Activated CD8-positive, alpha-beta memory T cell treated with anti-CD3 and anti-CD28 coated beads, Interleukin-2, amount 50 U/mL, for 1 hour (primary cell): Measurements from ENCODE around the gene GRID1.
"Not testable (repeated sequence)": the region's sequence is repeated elsewhere in the genome, so short reads cannot be mapped to it uniquely, and the experiment has no call there.

Experiments
- DNase-seq: peaks from one replicate; pipeline ENCODE4 v3.0.0-alpha.2; 2020; ENCODE audit errors: extremely low read depth

GRID1 gene

DNA sequence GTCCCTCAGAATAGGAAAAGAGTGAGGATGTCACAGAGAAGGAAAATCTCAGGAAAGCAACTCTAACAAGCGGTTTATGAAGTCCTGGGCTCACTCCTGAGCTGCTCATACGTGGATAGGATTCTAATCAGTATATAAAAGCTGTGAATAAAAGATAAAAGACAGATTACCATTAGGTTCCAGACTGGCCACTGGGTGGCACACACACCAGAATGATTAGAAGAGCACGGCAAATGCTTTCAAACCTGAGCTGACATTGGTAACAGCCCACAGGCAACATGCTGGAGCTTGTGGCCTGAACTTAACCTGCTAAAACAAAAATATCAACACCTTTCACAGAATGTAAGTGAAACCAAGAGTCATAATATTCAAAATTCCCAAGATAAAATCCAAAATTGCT is 370.8 kb downstream of the GRID1 start:
- DNase-seq = no peak

DNA sequence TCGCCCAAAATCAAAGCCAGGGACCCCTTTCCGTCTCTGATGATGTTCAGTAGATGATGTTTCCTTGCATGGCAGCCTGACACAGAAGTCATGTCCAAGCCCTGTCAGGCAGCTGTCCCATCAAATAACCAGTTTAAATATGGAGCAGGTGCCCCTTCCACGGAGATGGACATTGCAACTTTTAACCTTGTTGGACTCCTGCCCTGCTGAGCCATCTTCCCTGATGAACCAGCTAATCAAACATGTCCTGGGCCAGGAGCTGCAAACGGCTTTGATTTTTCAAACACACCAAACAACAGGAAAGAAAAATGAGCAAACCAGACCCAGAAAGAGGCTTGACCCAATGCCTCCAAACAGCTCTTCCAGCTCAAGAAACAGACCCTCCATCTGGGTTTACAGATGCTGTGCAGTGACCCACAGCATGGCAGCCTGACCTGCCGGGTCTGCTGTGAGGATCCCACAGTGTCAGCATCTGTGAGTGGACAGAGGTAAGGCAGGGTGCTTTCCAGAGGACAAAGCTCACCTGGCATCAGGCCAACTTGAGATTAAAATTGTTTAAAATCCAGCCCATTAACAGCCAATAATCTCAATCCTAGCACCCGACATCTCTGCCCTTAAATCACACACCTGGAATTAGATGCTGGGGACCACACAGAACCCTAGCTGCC is 372.6 kb downstream of the GRID1 start:
- DNase-seq = no peak

DNA sequence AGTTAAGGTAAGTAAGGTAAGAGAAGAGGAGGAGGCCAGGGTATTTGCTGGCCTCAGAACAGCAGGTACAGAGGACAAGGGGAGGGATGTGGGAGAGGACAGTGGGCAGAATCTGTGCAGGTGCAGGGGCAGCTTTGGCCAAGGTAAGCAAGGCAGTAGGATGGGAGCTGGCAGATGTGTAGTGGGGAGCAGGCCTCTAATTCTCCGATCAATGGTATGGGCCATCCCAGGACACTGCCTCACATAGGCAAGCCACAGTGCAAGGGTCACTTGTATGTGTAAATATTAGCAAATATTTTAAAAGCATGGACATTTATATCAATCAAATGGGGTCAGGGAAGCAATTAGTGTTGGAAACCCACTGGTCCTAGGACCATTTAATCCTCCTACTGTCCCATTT is 373.5 kb downstream of the GRID1 start:
- no peak for DNase-seq

DNA sequence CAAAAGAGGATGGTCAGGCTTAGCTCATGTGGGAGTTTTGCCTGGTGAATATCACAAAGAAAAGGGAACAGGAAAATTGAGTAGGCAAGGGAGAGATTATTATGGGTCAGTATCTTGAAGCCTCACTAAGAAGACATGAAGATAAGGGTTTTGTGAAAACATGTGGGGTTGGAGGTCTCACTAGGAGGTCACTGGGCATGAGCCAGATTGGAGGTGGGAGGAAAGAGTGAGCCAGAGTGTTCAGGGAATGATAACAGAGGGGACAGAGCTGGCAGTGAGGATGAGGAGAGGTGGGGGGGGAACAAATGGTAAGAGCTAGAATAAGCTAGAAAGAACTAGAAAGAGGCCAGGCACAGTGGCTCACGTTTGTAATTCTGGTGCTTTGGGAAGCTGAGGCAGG is 374.3 kb downstream of the GRID1 start:
- DNase-seq = no peak

DNA sequence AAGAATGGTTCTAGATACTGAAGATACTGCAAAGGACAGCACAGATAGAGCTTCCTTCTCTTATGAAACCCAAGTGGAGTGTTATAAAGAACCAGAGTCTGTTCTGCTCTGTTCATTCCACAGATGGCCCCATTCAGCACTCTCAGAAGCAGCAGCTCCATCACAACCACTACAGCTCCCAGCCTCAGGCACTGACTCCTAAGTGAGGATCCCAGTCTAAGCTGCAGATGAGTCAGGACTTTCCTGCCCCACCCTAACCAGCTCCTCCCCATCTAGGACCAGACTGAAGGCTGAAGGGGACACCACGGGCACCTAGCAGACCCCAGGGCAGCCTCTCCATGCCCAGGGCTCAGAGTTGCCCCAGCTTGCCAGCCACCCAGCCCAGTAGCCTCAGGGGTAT is 379.8 kb downstream of the GRID1 start:
- DNase-seq = no peak

DNA sequence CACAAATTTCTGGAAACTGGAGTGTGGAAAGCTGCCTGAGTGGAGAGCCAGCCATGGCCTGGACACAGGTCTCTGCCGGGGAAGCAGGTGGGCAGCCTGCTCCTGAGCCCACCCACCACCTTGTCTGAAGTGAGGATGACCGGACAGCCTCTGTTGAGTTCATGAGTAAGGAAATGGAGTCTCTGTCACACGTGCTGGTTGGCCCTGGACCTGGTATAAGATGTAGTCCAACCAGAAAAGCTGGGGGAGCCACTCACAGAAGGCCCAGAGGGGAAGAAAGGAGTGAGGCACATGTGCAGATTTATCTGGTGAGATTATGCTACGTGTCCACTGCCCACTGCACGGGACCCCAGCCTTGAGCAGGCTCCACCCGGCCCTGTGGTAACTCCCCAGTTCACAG is 383.5 kb downstream of the GRID1 start:
- DNase-seq = no peak

DNA sequence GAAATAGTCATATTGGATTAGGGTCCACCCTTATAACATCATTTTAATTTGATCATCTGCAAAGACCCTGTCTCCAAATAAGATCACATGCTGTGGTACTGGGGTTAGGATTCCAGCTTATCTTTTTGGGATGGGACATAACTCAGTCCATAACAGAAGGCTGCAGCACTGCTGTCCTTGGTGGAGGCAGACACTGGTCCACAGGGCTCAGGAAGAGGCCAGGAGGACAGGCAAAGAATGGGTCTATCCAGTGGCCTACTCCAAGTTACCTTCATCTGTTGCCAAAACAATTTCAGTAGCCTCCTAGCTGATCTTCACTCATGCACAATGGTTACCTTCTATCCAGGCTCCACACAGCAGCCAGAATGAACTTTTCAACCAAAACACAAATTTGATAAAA is 387.0 kb downstream of the GRID1 start:
- DNase-seq = no peak

DNA sequence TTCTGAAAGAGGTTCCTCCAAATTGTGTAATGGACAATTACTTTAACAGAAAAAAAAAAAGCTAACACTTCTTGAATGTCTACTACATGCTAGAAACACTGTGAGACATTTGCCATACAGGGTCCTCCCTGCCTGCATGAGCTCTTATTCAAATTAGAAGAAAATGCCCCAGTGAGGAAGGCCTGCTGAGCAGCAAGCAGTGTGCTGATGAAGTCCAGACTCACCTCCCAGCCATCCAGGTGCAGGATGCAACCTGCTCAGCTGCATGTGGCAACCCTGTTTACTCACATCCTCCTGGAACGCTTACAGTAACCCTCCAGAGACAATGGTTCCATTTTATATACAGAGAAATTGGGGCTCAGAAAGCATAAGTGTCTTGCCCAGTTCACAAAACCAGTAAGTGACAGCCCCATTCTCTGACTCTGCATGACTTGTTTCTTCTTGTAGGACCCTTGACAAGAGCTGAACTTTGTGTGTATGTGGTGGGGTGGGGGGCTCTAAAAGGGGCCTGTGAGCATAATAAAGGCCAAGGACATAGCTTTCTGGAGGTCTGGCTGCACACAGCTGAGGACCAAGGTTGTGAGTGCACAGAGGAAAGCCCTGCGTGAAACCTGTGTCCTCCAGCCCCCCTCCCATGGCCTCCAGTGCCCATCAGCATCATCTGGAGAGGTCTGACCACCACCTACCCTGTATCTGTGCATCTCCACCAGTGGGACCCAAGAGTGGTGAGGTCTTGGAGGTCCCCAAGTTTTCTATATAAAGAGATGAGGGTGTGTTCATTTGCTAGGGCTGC is 387.8 kb downstream of the GRID1 start:
- DNase-seq = no peak

DNA sequence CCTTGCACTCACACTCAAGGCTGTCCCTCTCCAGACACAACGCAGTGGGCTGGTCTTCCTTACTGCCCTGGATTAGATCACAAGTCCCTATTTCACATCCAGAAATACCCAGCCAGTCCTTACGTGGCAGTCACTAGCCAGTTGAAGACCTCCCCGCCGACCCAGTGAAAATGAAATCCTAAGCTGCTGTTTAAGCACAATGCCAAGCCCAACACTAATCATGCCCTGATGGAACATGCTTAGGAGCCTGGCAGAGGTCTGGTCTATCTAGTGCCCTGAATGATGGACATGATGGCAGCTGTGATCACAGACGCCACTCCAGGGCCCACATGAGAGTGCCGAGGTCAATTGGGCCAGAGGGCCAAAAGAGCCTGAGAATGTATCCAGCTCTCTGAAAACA is 389.0 kb downstream of the GRID1 start:
- no peak for DNase-seq

DNA sequence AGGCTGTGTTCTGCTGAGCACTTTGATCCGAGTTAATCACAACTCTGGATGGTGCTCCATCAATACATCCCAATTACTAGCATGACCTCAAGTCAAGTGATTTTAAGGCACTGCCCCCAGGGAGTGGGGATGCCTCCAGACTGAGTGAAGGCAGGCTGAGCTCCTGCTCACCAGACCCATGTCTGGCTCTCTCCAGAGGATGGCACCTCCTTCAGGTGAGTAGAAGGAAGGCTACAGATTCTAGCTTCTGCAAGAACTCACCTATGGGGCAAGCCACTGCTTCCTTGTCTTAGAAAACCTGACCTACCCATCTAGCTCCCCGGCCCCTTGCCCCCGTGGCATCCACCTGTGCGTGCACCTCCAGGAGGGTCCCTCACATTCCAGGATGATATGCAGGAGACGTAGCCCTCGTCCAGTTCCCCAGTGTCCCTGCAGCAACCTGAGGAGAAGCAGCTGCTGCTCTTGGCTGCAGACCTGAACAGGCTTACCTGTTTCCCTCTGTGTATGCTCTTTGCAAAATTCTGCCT is 390.3 kb downstream of the GRID1 start:
- DNase-seq = no peak

DNA sequence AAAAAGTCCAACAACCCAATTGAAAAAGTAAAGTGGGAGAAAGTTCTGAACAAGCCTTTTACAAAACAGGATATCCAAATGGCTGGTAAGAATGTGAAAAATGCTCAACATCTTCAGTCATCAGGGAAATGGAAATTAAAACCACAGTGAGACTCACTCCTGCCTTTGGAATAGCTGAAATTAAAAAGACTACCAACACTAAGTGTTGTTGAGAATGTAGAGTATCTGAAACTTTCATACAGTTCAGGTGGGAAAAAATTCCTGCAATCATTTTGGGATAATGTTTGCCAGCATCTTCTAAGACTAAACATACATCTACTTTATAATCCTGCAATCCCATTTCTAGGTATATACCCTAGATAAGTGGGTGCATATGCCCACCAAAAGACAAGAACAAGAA is 395.1 kb downstream of the GRID1 start:
- no peak for DNase-seq

DNA sequence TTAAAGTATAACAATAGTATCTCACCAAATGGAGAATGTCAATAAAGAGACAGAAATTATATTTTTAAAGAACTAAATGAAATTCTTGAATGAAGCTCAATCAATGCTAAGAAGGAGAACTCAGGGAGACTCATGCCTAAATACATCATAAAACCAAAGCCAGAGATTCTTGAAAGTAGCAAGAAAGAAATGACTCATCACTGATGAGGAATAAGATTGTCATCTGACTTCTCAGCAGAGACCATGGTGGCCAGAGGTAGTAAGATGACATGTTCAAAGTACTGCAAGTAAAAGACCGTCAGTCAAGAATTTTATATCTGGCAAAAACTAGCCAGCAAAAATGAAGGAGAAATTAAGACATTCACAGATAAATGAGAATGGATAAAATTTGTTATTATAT is 399.0 kb downstream of the GRID1 start:
- DNase-seq = no peak

DNA sequence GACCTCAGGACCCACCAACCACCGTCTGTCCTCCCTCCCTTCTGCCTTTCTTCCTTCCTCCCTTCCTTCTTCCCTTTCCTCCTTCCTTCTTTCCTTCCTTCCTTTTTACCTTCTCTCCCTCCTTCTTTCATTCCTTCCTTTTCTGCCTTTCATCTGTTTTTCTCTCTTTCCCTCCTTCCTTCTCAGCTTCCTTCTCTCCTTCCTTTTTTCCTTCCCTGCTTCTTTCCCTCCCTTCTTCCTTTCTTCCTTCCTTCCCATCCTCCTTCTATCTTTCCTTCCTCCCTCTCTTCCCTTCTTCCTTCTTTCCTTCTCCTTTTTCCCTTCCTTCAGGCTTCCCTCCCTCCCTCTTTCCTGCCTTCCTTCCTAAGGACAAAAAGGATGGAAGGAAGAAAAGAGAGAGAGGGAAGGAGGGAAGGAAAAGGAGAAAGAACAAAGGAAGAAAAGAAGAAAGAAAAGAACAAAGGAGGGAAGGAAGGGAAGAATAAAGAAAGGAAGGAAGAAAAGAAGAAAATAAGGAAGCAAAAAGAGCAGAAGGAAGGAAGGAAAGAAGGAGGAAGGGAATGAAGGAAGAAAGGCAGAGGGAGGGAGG is 405.0 kb downstream of the GRID1 start:
- no peak for DNase-seq

DNA sequence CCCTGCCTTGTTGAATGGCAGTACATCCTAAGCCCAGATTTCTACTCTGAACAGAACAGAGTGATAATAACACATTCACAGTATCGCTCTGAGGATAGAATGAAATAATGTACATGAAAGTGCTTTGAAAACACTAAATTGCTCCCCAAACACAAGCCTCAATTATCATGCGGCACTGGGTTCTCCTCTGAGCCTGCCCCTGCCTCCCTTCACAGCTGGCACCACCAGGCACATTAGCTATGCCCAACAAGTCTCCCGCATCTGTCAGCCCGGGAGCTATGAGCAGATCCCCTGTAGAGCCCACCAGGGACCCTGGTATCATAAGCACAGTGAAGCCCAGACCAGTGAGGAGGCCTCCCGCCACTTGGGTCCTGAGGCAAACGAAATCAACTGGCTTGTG is 405.5 kb downstream of the GRID1 start:
- no peak for DNase-seq

DNA sequence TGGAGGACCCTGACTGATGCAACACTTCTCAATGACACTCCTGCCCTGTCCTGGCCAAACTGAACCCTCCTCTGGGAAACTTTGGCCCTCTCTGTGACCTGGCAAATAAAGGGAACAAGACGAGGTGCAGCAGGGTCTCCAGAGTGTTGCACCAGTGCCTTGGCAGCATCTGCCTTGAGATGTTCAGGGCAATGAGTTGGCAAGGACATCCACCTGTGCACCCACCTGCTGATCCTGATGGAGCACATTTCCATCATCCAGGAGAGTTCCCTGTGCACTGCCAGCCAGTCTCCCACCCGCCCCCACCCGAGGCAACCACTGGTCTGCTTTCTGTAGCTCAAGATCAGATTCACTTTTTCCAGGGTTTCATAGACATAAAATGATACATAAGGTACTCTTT is 407.4 kb downstream of the GRID1 start:
- DNase-seq = no peak

DNA sequence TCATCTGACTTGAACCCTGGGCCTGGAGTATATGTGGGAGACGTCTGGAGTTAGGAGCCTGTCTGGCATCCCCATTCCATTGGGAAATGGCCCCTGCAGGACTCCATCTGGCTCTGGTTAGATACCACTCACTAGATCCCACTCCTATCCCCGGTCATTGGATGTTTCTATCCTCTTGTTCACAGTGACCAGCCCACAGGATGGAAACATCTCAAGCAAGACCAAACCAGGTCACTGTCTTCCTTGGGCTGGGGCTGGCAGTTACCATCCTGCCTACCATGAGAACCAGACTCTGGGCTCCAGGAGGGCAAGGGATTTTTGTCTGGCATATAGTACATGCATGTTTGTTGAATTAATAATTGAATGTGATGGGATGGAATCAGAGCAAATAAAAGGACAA is 415.7 kb downstream of the GRID1 start:
- no peak for DNase-seq

DNA sequence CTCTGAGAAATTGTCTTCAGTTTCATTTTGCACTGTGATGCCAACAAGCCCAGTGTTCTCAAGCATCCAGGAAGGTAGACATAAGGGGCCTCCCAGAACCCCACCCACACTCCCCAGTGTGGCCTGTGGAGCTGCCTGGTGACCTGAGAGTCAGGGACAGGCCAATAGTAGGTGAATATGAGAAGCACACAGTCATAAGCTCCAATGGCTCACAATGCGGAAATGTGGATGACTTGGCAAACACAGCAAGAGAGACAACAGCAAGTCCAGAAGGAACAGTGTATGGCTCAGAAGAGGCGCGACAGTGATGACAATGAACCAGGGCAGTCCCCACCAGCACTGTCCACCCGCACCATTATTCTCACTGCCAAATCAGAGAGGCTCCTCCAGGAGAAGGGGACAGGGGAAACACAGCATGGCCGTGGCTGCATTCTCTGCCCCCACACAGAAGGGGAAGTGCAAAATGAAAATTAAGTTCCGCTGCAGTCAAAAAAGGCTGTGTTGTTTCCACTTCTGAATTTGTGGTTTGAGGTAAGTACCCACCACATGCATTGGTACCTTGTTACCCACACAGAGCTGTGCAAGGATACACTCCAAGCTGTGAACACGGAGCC is 419.8 kb downstream of the GRID1 start:
- no peak for DNase-seq

DNA sequence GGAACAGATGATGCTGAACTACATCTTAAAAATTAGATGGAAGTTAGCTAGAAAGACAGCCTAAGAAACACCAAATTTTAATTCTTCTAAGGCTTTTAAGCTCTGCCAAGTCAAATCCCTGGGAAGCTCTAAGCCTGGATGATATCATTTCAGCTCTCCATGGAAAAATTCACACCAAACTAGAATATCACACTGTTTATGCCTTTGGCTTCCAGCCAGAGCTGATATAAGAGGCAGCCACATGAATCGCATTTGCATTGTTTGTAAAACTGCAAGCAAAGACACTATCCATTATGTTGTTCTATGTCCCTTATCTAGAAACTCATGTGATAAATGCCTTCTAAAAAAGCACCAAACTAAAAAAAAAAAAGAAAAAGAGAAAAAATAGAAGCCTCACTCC is 430.4 kb downstream of the GRID1 start:
- DNase-seq = no peak

DNA sequence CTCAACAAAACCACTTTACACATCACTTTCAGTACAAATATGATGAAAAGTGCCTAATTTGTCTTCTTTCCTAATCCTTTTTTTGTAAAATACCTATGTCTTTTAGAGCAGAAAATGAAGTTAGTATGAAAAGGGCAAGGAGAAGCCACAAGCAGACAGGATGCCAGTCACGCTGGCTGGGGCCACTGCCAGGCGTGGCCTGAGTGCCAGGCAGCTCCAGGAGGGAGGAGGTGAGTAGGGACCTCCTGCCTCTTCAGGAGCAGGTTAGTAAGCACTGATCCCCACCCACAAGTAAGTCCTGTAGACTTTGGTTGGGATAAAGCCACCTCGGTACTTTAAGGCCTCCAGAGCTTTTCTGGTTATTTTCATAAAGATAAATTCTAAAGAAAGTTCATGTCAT is 432.0 kb downstream of the GRID1 start:
- DNase-seq = no peak

DNA sequence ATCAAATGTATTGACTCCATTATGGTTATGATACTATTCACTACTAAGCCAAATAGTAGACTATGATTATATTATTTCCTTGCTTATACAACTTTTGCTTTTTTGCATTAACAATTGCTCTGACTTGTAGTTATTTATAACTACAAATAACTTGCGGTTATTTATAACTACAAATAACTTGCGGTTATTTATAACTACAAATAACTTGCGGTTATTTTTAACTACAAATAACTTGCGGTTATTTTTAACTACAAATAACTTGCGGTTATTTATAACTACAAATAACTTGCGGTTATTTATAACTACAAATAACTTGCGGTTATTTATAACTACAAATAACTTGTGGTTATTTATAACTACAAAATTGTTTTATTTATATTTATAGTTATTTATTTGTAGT is 436.6 kb downstream of the GRID1 start:
- DNase-seq = not testable (repeated sequence)

DNA sequence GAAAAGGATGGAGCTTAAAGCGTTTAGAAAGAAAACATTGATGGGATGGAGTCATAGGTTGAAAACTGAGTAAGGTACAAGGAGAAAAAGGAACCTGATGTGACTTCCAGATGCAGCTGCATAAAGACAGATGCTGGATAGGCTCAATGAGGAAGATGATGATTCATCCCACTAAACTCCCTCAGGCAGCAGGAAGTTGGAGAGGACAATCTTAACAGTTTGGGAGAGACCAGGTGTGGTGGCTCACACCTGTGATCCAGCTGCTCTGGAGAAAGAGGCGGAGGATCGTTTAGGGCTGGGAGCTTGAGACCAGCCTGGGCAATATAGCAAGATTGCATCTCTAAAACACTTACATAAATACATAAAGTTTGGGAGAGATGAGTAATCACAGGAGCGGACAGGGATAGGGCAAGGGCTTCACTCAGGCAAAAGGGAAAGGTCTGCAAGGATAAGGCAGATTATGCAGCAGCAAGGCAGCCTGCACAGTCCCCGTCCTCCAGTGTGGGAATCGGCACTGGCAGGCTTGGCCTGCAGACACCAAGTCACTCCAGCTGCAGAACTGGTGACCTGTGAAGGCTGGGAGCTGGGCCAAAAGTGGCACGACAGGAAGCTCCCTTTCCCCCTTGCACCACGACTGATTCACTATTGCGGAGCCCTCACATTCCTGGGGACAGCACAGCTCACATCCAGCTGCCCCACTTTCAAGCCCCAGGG is 438.5 kb downstream of the GRID1 start:
- no peak for DNase-seq

DNA sequence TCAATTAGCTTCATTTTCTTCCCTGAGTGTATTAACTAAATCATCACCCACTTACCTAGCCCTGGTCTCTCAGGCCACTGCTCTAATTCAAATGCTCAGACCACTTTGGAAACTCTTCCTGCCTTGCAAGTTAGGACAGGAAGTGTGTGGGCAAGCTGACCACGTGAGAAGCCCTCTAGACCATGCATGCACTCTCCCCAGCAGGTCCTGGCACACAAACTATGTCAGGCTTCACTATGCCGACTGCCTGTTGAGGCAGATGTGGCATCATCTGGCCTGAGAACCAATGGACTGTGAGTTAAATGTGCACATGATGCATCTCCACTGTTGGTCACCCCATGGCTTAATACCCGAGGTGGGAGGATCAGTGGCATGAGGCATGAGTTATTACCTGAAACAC is 439.6 kb downstream of the GRID1 start:
- no peak for DNase-seq
